HepG2 (cell line): ENCODE results near the gene XK. TPM values are rescaled to one million over a fixed set of nuclear protein-coding genes. Genes with fewer than 3 reads are reported as not detected.

Source experiments
- ATAC-seq: fragments of 200-7000 bp; cut with Tn5 transposase; 3 replicates; pipeline ENCODE4 v1.9.1; 2020; ENCODE audit warnings: mild to moderate bottlenecking, moderate library complexity
- BruUV-seq: library from RNA; stranded (reverse); fragments of 400-500 nt; replicated peaks from 2 replicates; lab custom pipeline; 2021; lab: Mats Ljungman, UMichigan
- CTCF ChIA-PET: fragments of 300-600 bp; formaldehyde crosslinking; extraction: SDS; loops from one replicate; lab custom pipeline; 2021; ENCODE audit warnings: low total read pairs, inconsistent platforms, low intra/inter-chr PET ratio; lab: Yijun Ruan, JAX
- POLR2A ChIA-PET: fragments of 350-600 bp; sonication (Branson Sonifier 250); formaldehyde crosslinking; loops from one replicate; lab custom pipeline; 2020; ENCODE audit warnings: antibody characterized with exemption, inconsistent platforms; lab: Yijun Ruan, JAX
- DNase-seq: peaks from one replicate; pipeline ENCODE4 v3.0.0-alpha.2; 2015; ENCODE audit warnings: low spot score
- FAIRE-seq: peaks from 3 replicates; lab custom pipeline; 2011; peaks lifted over from hg19 to GRCh38; lab: Jason Lieb, UNC
- H2AFZ ChIP-seq: one replicate; pipeline ENCODE4 v1.6.1; 2011; ENCODE audit warnings: low read length, inconsistent platforms
- H3K27ac ChIP-seq: fragments of 300-600 bp; 3 replicates; pipeline ENCODE4 v1.8.0; 2011; ENCODE audit warnings: mixed run types, mild to moderate bottlenecking, mixed read lengths, low read length, inconsistent platforms; ENCODE audit not compliant: insufficient read depth; ENCODE audit errors: extremely low read length
- H3K27me3 ChIP-seq, 2 experiments: fragments of 200-600 bp in 1 of 2; 2 replicates in 1 of 2; 3 replicates in 1 of 2; pipeline versions ENCODE4 v1.6.0 to v1.8.0; 2011; ENCODE audit warnings: low read length in 2 of 2, mild to moderate bottlenecking in 2 of 2, moderate library complexity in 2 of 2, inconsistent platforms in 1 of 2; ENCODE audit not compliant: insufficient read depth in 2 of 2, control insufficient read depth in 1 of 2
- H3K36me3 ChIP-seq, 2 experiments: fragments of 200-600 bp in 1 of 2; replicated peaks in 1 of 2; 2 replicates in 1 of 2; 3 replicates in 1 of 2; pipeline versions ENCODE4 v1.5.1 to v1.8.0; 2011; ENCODE audit warnings: low read length in 2 of 2, inconsistent platforms in 1 of 2; ENCODE audit not compliant: insufficient read depth in 2 of 2, control insufficient read depth in 1 of 2
- H3K4me1 ChIP-seq: 2 replicates; pipeline ENCODE4 v1.5.1; 2012; ENCODE audit warnings: low read length, inconsistent platforms; ENCODE audit not compliant: insufficient read depth
- H3K4me2 ChIP-seq: 2 replicates; pipeline ENCODE4 v1.6.0; 2011; ENCODE audit warnings: low read depth, low read length, inconsistent platforms
- H3K4me3 ChIP-seq, 3 experiments: fragments of 200-600 bp in 1 of 3; sonication (generic), shearing (Covaris generic) in 1 of 3; replicated peaks in 1 of 3; 2 replicates each; pipeline ENCODE4 v1.5.1; 2011 to 2016; ENCODE audit warnings: low read length in 3 of 3, inconsistent platforms in 2 of 3, low read depth in 2 of 3, mild to moderate bottlenecking in 2 of 3, control low read depth in 1 of 3, mixed read lengths in 1 of 3; ENCODE audit not compliant: insufficient read depth in 1 of 3
- H3K79me2 ChIP-seq: one replicate; pipeline ENCODE4 v1.6.1; 2011; ENCODE audit warnings: low read length, inconsistent platforms; ENCODE audit not compliant: insufficient read depth
- H3K9ac ChIP-seq: 2 replicates; pipeline ENCODE4 v1.6.0; 2011; ENCODE audit warnings: mild to moderate bottlenecking, low read depth, low read length, inconsistent platforms; ENCODE audit not compliant: insufficient read depth
- H3K9me3 ChIP-seq: 2 replicates; pipeline ENCODE4 v1.5.1; 2012; ENCODE audit warnings: mild to moderate bottlenecking, low read length
- H4K20me1 ChIP-seq: 2 replicates; pipeline ENCODE4 v1.6.0; 2011; ENCODE audit warnings: inconsistent platforms, mild to moderate bottlenecking, low read length, moderate library complexity; ENCODE audit not compliant: insufficient read depth
- ATM ChIP-seq: fragments of 450-650 bp; IDR thresholded peaks from 2 replicates; pipeline ENCODE4 v1.7.1; 2017; ENCODE audit warnings: mild to moderate bottlenecking, borderline replicate concordance
- CEBPG ChIP-seq: IDR thresholded peaks from 2 replicates; pipeline ENCODE4 v1.6.1; 2016
- KDM3A ChIP-seq: IDR thresholded peaks from 2 replicates; pipeline ENCODE4 v1.6.1; 2018; ENCODE audit warnings: low read depth, missing compliant biosample characterization
- NR1H2 ChIP-seq: sonication (generic); formaldehyde crosslinking; IDR thresholded peaks from 2 replicates; pipeline ENCODE4 v1.8.1; 2022; ENCODE audit warnings: low read depth, missing genetic modification reagents, borderline replicate concordance
- ZBTB26 ChIP-seq: IDR thresholded peaks from 2 replicates; pipeline ENCODE4 v1.6.1; 2016; ENCODE audit warnings: missing compliant biosample characterization, missing genetic modification reagents, borderline replicate concordance
- ZNF703 ChIP-seq: sonication (generic); formaldehyde crosslinking; IDR thresholded peaks from 2 replicates; pipeline ENCODE4 v1.5.1; 2020; ENCODE audit warnings: missing genetic modification reagents, mild to moderate bottlenecking, moderate library complexity, borderline replicate concordance
- WGBS: methylation state at CpG from one replicate; pipeline ENCODE4 v1.1.6; 2017; ENCODE audit warnings: low lambda C conversion rate; 5-methylcytosine and 5-hydroxymethylcytosine counted together
- in situ Hi-C: cut with HindIII; loops from 2 replicates; pipeline ENCODE4 v1.10.0; 2017; ENCODE audit warnings: low pct_unique_long_range_greater_than_20kb; ENCODE audit not compliant: extremely low pct_ligation_motif_present
- intact Hi-C: fragments of 100-400 bp; cut with micrococcal nuclease; formaldehyde crosslinking; loops from one replicate; pipeline ENCODE4 v1.10.0; 2022; ENCODE audit not compliant: unreplicated experiment
- polyA plus RNA-seq, 8 experiments: library from polyadenylated mRNA; depleted of rRNA in 3 of 8; stranded (reverse) in 7 of 8; unstranded in 1 of 8; fragments of >200 nt; fragmentation: Illumina TruSeq in 4 of 8; extraction: Trizol in 4 of 8; gene quantifications; 2 replicates each; pipeline versions ENCODE4 v1.2.1 to v1.2.3, GENCODE V29; 2011 to 2016; ENCODE audit warnings: low read depth in 4 of 8, missing spikeins in 1 of 8, mixed read lengths in 1 of 8; ENCODE audit not compliant: insufficient read depth in 1 of 8
- total RNA-seq, 5 experiments: library from RNA; depleted of rRNA; stranded (reverse); fragments of >200 nt; fragmentation: Illumina TruSeq; extraction: Trizol; gene quantifications; 2 replicates each; pipeline ENCODE4 v1.2.3, GENCODE V29; 2016; ENCODE audit warnings: low read depth in 1 of 5
- TF ChIP-seq, protein P1 (sequence below): sonication (generic); formaldehyde crosslinking; IDR thresholded peaks from 2 replicates; pipeline ENCODE4 v1.4.0; 2020; ENCODE audit warnings: missing genetic modification reagents, mild to moderate bottlenecking, borderline replicate concordance

Gene XK
- total and polyA plus RNA-seq, 2 of the 13 experiments (the other 11 are each of a cell fraction or from before 2014, with no cell fraction given), result not detected

GRCh38 chrX:37759351-37759750 is 73.8 kb downstream of the XK start:
- FAIRE-seq (no peak), DNase-seq (no peak), ATAC-seq (no peak)
- ChIA-PET CTCF (no interaction called here), POLR2A (no interaction called here)
- Histone ChIP-seq H3K36me3 (no peaks in the 10 kb centered on the region), H3K9me3 (no peaks in the 10 kb centered on the region), H3K9ac (no peak overlapping the region), H4K20me1 (no peaks in the 10 kb centered on the region), H3K79me2 (no peaks in the 10 kb centered on the region), H3K4me2 (no peak overlapping the region), H2AFZ (no peak overlapping the region), H3K4me1 (no peaks in the 10 kb centered on the region), H3K27me3 (no peaks in the 10 kb centered on the region), H3K4me3 (no peak overlapping the region), H3K27ac (no peak overlapping the region)
- in situ Hi-C loops (no loop called here), intact Hi-C loops (no loop called here)
- BruUV-seq, result no TSS peak
- 44% methylated on average over 1 of the region's 1 CpG for WGBS
- TF ChIP-seq ATM (no peak), CEBPG (CRISPR knock-in tag) (no peak), ZNF703 (CRISPR knock-in tag) (no peak), NR1H2 (CRISPR knock-in tag) (no peak), ZBTB26 (CRISPR knock-in tag) (no peak), KDM3A (CRISPR knock-in tag) (no peak)
- TF ChIP-seq, protein P1, sequence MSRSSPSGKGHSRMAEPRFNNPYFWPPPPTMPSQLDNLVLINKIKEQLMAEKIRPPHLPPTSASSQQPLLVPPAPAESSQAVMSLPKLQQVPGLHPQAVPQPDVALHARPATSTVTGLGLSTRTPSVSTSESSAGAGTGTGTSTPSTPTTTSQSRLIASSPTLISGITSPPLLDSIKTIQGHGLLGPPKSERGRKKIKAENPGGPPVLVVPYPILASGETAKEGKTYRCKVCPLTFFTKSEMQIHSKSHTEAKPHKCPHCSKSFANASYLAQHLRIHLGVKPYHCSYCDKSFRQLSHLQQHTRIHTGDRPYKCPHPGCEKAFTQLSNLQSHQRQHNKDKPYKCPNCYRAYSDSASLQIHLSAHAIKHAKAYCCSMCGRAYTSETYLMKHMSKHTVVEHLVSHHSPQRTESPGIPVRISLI (CRISPR knock-in tag), result no peak
